Body of pancreas (tissue), 4 donors: Measurements from ENCODE around the gene ITPR2. TPM values are rescaled to one million over a fixed set of nuclear protein-coding genes. Genes with fewer than 3 reads are reported as not detected.

ENCODE experiments used
- ATAC-seq: fragments of 150-250 bp; one replicate; pipeline ENCODE4 v1.9.1; 2016
- DNase-seq, 4 donors: peaks; one replicate each; pipeline ENCODE4 v3.0.0-alpha.2; 2019
- H3K27ac ChIP-seq, 4 donors: fragments of 200-600 bp; sonication (generic); 1 replicate in 3 of 4; 2 replicates in 1 of 4; pipeline versions ENCODE4 v1.5.1 to v1.6.1; 2016 to 2019; ENCODE audit warnings: mild to moderate bottlenecking in 1 of 4, mixed read lengths in 1 of 4, moderate library complexity in 1 of 4
- H3K27me3 ChIP-seq, 2 donors: fragments of 200-600 bp; sonication (generic); one replicate each; pipeline ENCODE4 v1.6.0; 2016; ENCODE audit warnings: mild to moderate bottlenecking in 1 of 2
- H3K36me3 ChIP-seq, 2 donors: fragments of 200-600 bp; sonication (generic); replicated peaks in 1 of 2; 2 replicates each; pipeline ENCODE4 v1.5.1; 2016; ENCODE audit warnings: low read depth in 2 of 2; ENCODE audit not compliant: insufficient read depth in 1 of 2
- H3K4me1 ChIP-seq: fragments of 200-600 bp; sonication (generic); one replicate; pipeline ENCODE4 v1.6.0; 2016
- H3K4me3 ChIP-seq, 2 donors: fragments of 200-600 bp; sonication (generic); 1 replicate in 1 of 2; 2 replicates in 1 of 2; pipeline ENCODE4 v1.5.1; 2016 to 2019
- H3K9me3 ChIP-seq, 3 donors: fragments of 200-600 bp; sonication (generic); 1 replicate in 2 of 3; 2 replicates in 1 of 3; pipeline ENCODE4 v1.5.1; 2016
- CTCF ChIP-seq, 7 experiments: fragments of 450-650 bp in 4 of 7; fragments of 200-600 bp in 3 of 7; sonication (generic) in 3 of 7; IDR thresholded peaks; one replicate each; pipeline ENCODE4 v1.5.1; 2016 to 2019; ENCODE audit warnings: antibody characterized with exemption in 7 of 7
- POLR2A ChIP-seq, 3 donors: fragments of 450-650 bp; IDR thresholded peaks; one replicate each; pipeline ENCODE4 v1.6.1; 2016; ENCODE audit warnings: antibody characterized with exemption in 3 of 3, mild to moderate bottlenecking in 2 of 3
- WGBS, 2 donors: methylation state at CpG; one replicate each; pipeline ENCODE4 v1.1.5; 2017; 5-methylcytosine and 5-hydroxymethylcytosine counted together
- intact Hi-C: fragments of 100-400 bp; cut with DNase I; formaldehyde crosslinking; loops from one replicate; pipeline ENCODE4 v1.15.1; 2023
- total RNA-seq, 2 donors: library from RNA; depleted of rRNA; stranded (reverse); fragments of >200 nt; gene quantifications; one replicate each; pipeline ENCODE4 v1.1.0, GENCODE V29; 2016

Gene ITPR2
- total RNA-seq, 2 donors from 2014 or later, result 37.4 to 92.9 TPM

GRCh38 chr12:26599096-26599695 lies 233.8 kb downstream of the ITPR2 start:
- H3K9me3 ChIP-seq, result no peaks in the 10 kb centered on the region
- H3K4me1 ChIP-seq, result no peaks in the 10 kb centered on the region
- H3K4me3 ChIP-seq, result no peak overlapping the region
- WGBS, 2 donors, result 87 to 91% methylated on average over 7 of the region's 7 CpGs
- intact Hi-C loops, result no loop called here
- no peak for TF ChIP-seq CTCF (IDR thresholded peaks at IDR 0.05)
- TF ChIP-seq POLR2A (IDR thresholded peaks at IDR 0.05), result no peak
- no peak for DNase-seq
- ATAC-seq, result no peak
- no peaks in the 10 kb centered on the region for H3K27me3 ChIP-seq
- peaks cover 0 to 7% of the 10 kb centered on the region in 2 donors for H3K36me3 ChIP-seq
- no peak overlapping the region for H3K27ac ChIP-seq

- H3K9me3 ChIP-seq, result no peaks in the 10 kb centered on the region
- no peaks in the 10 kb centered on the region for H3K27me3 ChIP-seq
- no peak for TF ChIP-seq CTCF (IDR thresholded peaks at IDR 0.05)
- TF ChIP-seq POLR2A (IDR thresholded peaks at IDR 0.05), result no peak
- ATAC-seq, result no peak
- no peaks in the 10 kb centered on the region for H3K4me1 ChIP-seq
- WGBS, 2 donors, result 75 to 88% methylated on average over 1 of the region's 1 CpG
- intact Hi-C loops, result no loop called here
- H3K36me3 ChIP-seq, result peaks cover 0 to 7% of the 10 kb centered on the region in 2 donors
- no peak for DNase-seq
- H3K4me3 ChIP-seq, result no peak overlapping the region
- no peak overlapping the region for H3K27ac ChIP-seq
These were observed 237.2 kb downstream of the ITPR2 start for GRCh38 chr12:26595806-26596205.

GRCh38 chr12:26580619-26581018 lies 252.4 kb downstream of the ITPR2 start:
- ATAC-seq (no peak), DNase-seq (no peak)
- Histone ChIP-seq H3K4me3 (no peak overlapping the region), H3K36me3 (peaks cover 0 to 4% of the 10 kb centered on the region in 2 donors), H3K4me1 (no peaks in the 10 kb centered on the region), H3K27ac (no peak overlapping the region), H3K27me3 (no peaks in the 10 kb centered on the region), H3K9me3 (no peaks in the 10 kb centered on the region)
- TF ChIP-seq CTCF (IDR thresholded peaks at IDR 0.05) (no peak), POLR2A (IDR thresholded peaks at IDR 0.05) (no peak)
- WGBS, 2 donors, result 98 to 100% methylated on average over 2 of the region's 2 CpGs
- intact Hi-C loops, result no loop called here

GRCh38 chr12:26576266-26576665 lies 256.7 kb downstream of the ITPR2 start:
- H3K4me1 ChIP-seq, result no peaks in the 10 kb centered on the region
- no peak overlapping the region for H3K4me3 ChIP-seq
- intact Hi-C loops, result no loop called here
- no peak for ATAC-seq
- TF ChIP-seq POLR2A (IDR thresholded peaks at IDR 0.05) (no peak), CTCF (IDR thresholded peaks at IDR 0.05) (no peak)
- H3K27me3 ChIP-seq, result no peaks in the 10 kb centered on the region
- H3K9me3 ChIP-seq, result no peaks in the 10 kb centered on the region
- H3K36me3 ChIP-seq, result peaks cover 0 to 4% of the 10 kb centered on the region in 2 donors
- no peak overlapping the region for H3K27ac ChIP-seq
- WGBS, 2 donors, result 81 to 88% methylated on average over 6 of the region's 6 CpGs
- no peak for DNase-seq

GRCh38 chr12:26573225-26573909 lies 259.6 kb downstream of the ITPR2 start:
- H3K27me3 ChIP-seq, result no peaks in the 10 kb centered on the region
- TF ChIP-seq CTCF (IDR thresholded peaks at IDR 0.05) (no peak), POLR2A (IDR thresholded peaks at IDR 0.05) (no peak)
- intact Hi-C loops, result no loop called here

More at GRCh38 chr12:26573225-26573909, 259.6 kb downstream of the ITPR2 start:
- Histone ChIP-seq H3K27ac (no peak overlapping the region), H3K4me3 (no peak overlapping the region), H3K36me3 (peaks cover 0 to 2% of the 10 kb centered on the region in 2 donors), H3K9me3 (no peaks in the 10 kb centered on the region), H3K4me1 (no peaks in the 10 kb centered on the region)
- WGBS, 2 donors, result 100% methylated on average over 1 of the region's 1 CpG
- DNase-seq (no peak), ATAC-seq (no peak)
